Epithelial cell of esophagus (primary cell): ENCODE measurements around the gene FAS.

Experiments used
- DNase-seq: peaks from one replicate; pipeline ENCODE4 v3.0.0; 2010; ENCODE audit warnings: low read depth
- H3K4me3 ChIP-seq: 2 replicates; pipeline ENCODE4 v1.5.1; 2011; ENCODE audit warnings: mild to moderate bottlenecking, low read length, control low read depth
- TF ChIP-seq, protein P1 (sequence below): IDR thresholded peaks from 2 replicates; pipeline ENCODE4 v1.5.1; 2011; ENCODE audit warnings: low read depth, mild to moderate bottlenecking, low read length, control low read depth, inconsistent platforms; ENCODE audit not compliant: insufficient read depth; ENCODE audit errors: missing control alignments

Gene FAS

DNA sequence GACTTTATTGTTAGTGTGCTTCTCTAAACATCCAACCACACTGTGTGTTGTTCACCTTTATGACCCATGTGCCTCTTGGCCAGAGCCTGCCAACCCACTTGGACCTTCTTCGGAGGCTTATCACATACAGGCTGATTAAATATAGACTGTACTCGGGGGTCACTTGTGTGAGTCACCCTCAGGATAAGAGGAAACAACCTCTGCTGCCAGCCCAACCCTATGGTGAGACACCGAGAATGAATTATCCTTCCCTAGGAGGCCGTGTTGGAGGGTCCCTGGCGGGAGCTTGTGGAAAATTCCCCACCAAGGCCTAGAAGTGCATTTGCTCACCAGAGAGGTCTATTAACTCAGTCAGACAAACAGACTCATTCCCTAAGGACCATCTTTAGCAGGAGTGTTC is 63.0 kb downstream of the FAS start:
- DNase-seq: no peak
- TF ChIP-seq, protein P1, sequence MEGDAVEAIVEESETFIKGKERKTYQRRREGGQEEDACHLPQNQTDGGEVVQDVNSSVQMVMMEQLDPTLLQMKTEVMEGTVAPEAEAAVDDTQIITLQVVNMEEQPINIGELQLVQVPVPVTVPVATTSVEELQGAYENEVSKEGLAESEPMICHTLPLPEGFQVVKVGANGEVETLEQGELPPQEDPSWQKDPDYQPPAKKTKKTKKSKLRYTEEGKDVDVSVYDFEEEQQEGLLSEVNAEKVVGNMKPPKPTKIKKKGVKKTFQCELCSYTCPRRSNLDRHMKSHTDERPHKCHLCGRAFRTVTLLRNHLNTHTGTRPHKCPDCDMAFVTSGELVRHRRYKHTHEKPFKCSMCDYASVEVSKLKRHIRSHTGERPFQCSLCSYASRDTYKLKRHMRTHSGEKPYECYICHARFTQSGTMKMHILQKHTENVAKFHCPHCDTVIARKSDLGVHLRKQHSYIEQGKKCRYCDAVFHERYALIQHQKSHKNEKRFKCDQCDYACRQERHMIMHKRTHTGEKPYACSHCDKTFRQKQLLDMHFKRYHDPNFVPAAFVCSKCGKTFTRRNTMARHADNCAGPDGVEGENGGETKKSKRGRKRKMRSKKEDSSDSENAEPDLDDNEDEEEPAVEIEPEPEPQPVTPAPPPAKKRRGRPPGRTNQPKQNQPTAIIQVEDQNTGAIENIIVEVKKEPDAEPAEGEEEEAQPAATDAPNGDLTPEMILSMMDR: no peak
- H3K4me3 ChIP-seq: no peak overlapping the region

DNA sequence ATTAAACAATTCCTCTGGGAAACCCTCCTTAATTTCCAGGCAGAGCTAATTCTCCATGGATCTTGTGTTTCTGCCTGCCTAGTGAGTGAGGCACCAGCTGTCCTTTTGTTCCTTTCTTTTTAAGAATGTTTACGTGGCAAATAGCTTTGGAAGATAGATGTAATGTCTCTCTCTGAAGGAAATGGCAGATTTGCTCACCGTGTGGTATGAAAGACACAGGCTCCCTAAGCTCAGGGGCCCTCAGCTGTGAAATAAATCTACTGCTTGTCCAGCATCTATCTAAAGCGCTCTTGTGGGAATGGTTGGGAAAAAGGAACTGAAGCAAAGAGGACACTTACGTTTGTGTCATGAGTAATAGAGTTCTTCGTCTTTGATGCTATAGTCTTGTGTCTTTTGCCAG is 64.6 kb downstream of the FAS start:
- H3K4me3 ChIP-seq: no peak overlapping the region
- TF ChIP-seq, protein P1: no peak

DNA sequence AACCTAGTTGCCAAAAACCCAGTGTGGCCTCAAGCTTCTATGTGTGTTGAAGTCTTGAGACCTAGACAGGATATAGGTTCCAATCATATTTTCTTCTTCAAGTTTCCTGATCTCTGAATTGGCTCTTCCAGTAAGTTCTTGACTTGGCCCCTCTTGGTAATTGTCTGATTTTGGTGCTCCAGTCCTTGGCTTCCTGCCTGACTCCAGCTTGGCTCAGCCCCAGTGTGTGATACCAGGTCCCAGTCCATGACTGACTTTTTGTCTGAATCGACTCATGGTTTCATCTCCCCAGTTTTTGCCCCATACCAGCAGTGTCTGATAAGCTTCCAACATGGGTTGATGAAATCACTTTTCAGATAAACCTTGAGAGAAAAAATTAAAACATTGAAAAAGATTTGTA is 72.3 kb downstream of the FAS start:
- TF ChIP-seq, protein P1: no peak
- no peak for DNase-seq

More for the DNA sequence above, 64.6 kb downstream of the FAS start:
- DNase-seq: no peak

DNA sequence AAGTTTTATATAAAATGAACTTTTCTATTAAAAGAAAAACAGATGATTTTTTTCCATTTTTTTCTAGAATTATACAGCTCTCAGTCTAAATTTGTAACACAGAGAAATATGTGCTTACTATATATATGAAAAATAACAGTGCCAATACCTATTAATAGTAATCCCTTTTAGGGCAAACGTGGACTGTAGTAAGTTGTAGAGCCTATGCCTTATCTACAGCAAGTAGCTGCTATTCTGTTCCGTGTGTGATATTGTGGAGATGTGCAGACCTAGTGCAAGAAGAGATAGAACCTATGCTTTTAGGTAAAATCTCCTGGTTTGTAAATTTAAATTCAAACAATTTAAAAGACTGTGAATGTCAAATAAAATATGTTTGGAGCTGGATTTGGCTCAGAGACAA is 72.9 kb downstream of the FAS start:
- no peak for DNase-seq
- no peak overlapping the region for H3K4me3 ChIP-seq
- TF ChIP-seq, protein P1: no peak

More for the DNA sequence above, 72.3 kb downstream of the FAS start:
- no peak overlapping the region for H3K4me3 ChIP-seq

DNA sequence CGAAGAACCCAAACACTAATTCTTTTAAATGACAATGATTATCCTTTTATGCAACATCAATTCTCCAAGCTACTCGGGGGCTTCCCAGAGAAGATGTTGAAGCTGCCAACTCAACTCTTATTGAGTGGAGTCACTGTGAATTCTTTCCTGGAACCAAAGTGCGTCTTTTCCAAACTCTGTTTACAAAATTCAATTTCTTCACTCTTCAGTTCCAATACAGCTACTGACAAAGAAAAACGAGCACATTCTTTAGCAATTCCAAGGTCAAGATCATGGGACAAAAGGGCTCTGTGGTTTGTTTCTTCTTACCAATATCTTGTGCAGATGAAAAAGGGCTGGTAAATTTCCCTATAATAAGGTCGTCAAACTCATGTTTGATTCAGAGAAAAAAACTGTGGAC is 74.2 kb downstream of the FAS start:
- no peak overlapping the region for H3K4me3 ChIP-seq
- no peak for DNase-seq
- TF ChIP-seq, protein P1: no peak
